Kidney (tissue), 14 donors: ENCODE measurements around the gene CCDC12. TPM values are rescaled to one million over a fixed set of nuclear protein-coding genes. Genes with fewer than 3 reads are reported as not detected.

Experiments used
- DNase-seq, 5 donors: peaks; one replicate each; pipeline ENCODE4 v3.0.0-alpha.2; 2013 to 2020
- FAIRE-seq: peaks from 2 replicates; lab custom pipeline; 2012; peaks lifted over from hg19 to GRCh38; lab: Jason Lieb, UNC
- H3K27ac ChIP-seq, 2 donors: one replicate each; pipeline ENCODE4 v1.7.0; 2013; ENCODE audit warnings: low read depth in 2 of 2, low read length in 2 of 2, inconsistent platforms in 1 of 2
- H3K27me3 ChIP-seq: one replicate; pipeline ENCODE4 v1.7.1; 2013; ENCODE audit warnings: low read length, inconsistent platforms; ENCODE audit not compliant: control insufficient read depth, insufficient read depth
- H3K36me3 ChIP-seq, 3 donors: one replicate each; pipeline versions ENCODE4 v1.7.0 to v1.7.1; 2013; ENCODE audit warnings: low read length in 3 of 3, control low read depth in 1 of 3, inconsistent platforms in 1 of 3; ENCODE audit not compliant: insufficient read depth in 3 of 3, control insufficient read depth in 2 of 3
- H3K4me1 ChIP-seq, 3 donors: one replicate each; pipeline versions ENCODE4 v1.7.0 to v1.7.1; 2013; ENCODE audit warnings: low read length in 3 of 3, inconsistent platforms in 1 of 3, low read depth in 1 of 3; ENCODE audit not compliant: control insufficient read depth in 2 of 3, insufficient read depth in 2 of 3
- H3K4me3 ChIP-seq, 3 donors: one replicate each; pipeline versions ENCODE4 v1.7.0 to v1.8.1; 2013; ENCODE audit warnings: low read length in 3 of 3, control low read depth in 1 of 3, inconsistent platforms in 1 of 3
- H3K9ac ChIP-seq, 3 donors: one replicate each; pipeline versions ENCODE4 v1.7.0 to v1.7.1; 2013; ENCODE audit warnings: low read length in 3 of 3, control low read depth in 1 of 3, inconsistent platforms in 1 of 3
- H3K9me3 ChIP-seq, 3 donors: one replicate each; pipeline versions ENCODE4 v1.7.0 to v1.7.1; 2013; ENCODE audit warnings: low read length in 3 of 3, control low read depth in 1 of 3, inconsistent platforms in 1 of 3; ENCODE audit not compliant: control insufficient read depth in 2 of 3, insufficient read depth in 1 of 3
- CTCF ChIP-seq: IDR thresholded peaks from 3 replicates; pipeline ENCODE4 v1.5.1; 2012; ENCODE audit warnings: mild to moderate bottlenecking, moderate library complexity, borderline replicate concordance; ENCODE audit not compliant: insufficient read depth; ENCODE audit errors: extremely low read depth
- intact Hi-C: fragments of 100-400 bp; cut with DNase I; formaldehyde crosslinking; loops from one replicate; pipeline ENCODE4 v1.11.1; 2022
- polyA plus RNA-seq: library from polyadenylated mRNA; stranded (reverse); fragments of 350-450 nt; fragmentation: Illumina TruSeq; extraction: RNeasy Lipid Tissue Mini Kit (QIAGEN cat#74804); gene quantifications from one replicate; pipeline ENCODE4 v1.2.3, GENCODE V29; 2014; ENCODE audit warnings: low read depth, low replicate concordance; ENCODE audit not compliant: insufficient read depth
- total RNA-seq: library from RNA; stranded (reverse); fragmentation: NEBNext Ultra II Directional; extraction: Animal tissue kit (Norgen Biotek cat#: 25700); gene quantifications from one replicate; pipeline ENCODE4 v1.2.1, GENCODE V29; 2021
- donor health status: control.
- donor health status: control.
- donor health status: control.
- donor health status: control.
- donor health status: control.
- donor health status: DM: yes; HTN: yes; CAD: no.
- donor health status: Normal renal cell carcinoma (clear cell type).

CCDC12 gene
- total and polyA plus RNA-seq, 2 donors from 2014 or later: 59.7 to 85.6 TPM

- H3K27me3 ChIP-seq: no peaks in the 10 kb centered on the region
- intact Hi-C loops: no loop called here
- H3K27ac ChIP-seq: no peak overlapping the region
- H3K36me3 ChIP-seq: peaks cover 0 to 20% (median 0%) of the 10 kb centered on the region in 3 donors
- FAIRE-seq: no peak
- DNase-seq: peak in 2 of 5 donors; percentile 48 to 72
- no peak overlapping the region for H3K9ac ChIP-seq
- H3K9me3 ChIP-seq: no peaks in the 10 kb centered on the region
- no peak for TF ChIP-seq CTCF
- H3K4me1 ChIP-seq: peaks cover 0 to 9% (median 0%) of the 10 kb centered on the region in 3 donors
- no peak overlapping the region for H3K4me3 ChIP-seq
Measured at GRCh38 chr3:46903341-46904302, 72.9 kb downstream of the CCDC12 start.

- no peak for TF ChIP-seq CTCF
- Histone ChIP-seq H3K9ac (no peak overlapping the region), H3K4me1 (peaks cover 0 to 6% (median 0%) of the 10 kb centered on the region in 3 donors), H3K36me3 (peaks cover 0 to 20% (median 0%) of the 10 kb centered on the region in 3 donors), H3K9me3 (no peaks in the 10 kb centered on the region), H3K4me3 (no peak overlapping the region), H3K27me3 (no peaks in the 10 kb centered on the region), H3K27ac (no peak overlapping the region)
- intact Hi-C loops: no loop called here
- no peak for FAIRE-seq
- DNase-seq: peak in 1 of 5 donors; percentile 73
Measured at GRCh38 chr3:46902188-46902631, 74.3 kb downstream of the CCDC12 start.

GRCh38 chr3:46901591-46902187 is 74.9 kb downstream of the CCDC12 start:
- DNase-seq (peak in 1 of 5 donors; percentile 70), FAIRE-seq (no peak)
- peaks cover 0 to 2% (median 0%) of the 10 kb centered on the region in 3 donors for H3K4me1 ChIP-seq
- H3K36me3 ChIP-seq: peaks cover 0 to 21% (median 0%) of the 10 kb centered on the region in 3 donors
- H3K27ac ChIP-seq: no peak overlapping the region
- H3K4me3 ChIP-seq: no peak overlapping the region
- no peak overlapping the region for H3K9ac ChIP-seq
- intact Hi-C loops: no loop called here
- no peaks in the 10 kb centered on the region for H3K9me3 ChIP-seq
- no peak for TF ChIP-seq CTCF
- H3K27me3 ChIP-seq: no peaks in the 10 kb centered on the region
